ENCODE data around the gene AFM. TPM values are rescaled to one million over a fixed set of nuclear protein-coding genes. Genes with fewer than 3 reads are reported as not detected.

AFM gene
- total RNA-seq, 2 donors from 2014 or later = not detected

GRCh38 chr4:73468170-73468569, 13.4 kb upstream of the AFM start:
- no peaks in the 10 kb centered on the region for H3K4me1 ChIP-seq (ENCODE audit: control insufficient read depth in 1 of 2, low read depth in 2 of 2)
- DNase-seq (ENCODE audit: low spot score) = no peak
- TF ChIP-seq, protein P1, sequence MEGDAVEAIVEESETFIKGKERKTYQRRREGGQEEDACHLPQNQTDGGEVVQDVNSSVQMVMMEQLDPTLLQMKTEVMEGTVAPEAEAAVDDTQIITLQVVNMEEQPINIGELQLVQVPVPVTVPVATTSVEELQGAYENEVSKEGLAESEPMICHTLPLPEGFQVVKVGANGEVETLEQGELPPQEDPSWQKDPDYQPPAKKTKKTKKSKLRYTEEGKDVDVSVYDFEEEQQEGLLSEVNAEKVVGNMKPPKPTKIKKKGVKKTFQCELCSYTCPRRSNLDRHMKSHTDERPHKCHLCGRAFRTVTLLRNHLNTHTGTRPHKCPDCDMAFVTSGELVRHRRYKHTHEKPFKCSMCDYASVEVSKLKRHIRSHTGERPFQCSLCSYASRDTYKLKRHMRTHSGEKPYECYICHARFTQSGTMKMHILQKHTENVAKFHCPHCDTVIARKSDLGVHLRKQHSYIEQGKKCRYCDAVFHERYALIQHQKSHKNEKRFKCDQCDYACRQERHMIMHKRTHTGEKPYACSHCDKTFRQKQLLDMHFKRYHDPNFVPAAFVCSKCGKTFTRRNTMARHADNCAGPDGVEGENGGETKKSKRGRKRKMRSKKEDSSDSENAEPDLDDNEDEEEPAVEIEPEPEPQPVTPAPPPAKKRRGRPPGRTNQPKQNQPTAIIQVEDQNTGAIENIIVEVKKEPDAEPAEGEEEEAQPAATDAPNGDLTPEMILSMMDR (IDR thresholded peaks at IDR 0.05) = no peak

DNA sequence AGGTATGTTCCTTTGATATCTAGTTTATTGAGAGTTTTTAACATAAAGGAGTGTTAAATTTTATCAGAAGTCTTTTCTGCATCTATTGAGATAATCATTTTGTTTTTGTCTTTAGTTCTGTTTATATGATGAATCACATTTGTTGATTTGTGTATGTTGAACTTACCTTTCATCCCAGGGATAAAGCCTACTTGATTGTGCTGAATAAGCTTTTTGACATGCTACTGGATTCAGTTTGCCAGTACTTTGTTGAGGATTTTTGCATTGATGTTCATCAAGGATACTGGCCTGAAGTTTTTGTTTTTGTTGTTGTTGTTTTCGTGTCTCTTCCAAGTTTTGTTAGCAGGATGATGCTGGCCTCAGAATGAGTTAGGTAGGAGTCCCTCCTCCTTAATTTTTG, 10.8 kb upstream of the AFM start:
- Histone ChIP-seq H3K27me3 (replicated peaks; ENCODE audit: insufficient read depth) (no peaks in the 10 kb centered on the region), H3K36me3 (no peaks in the 10 kb centered on the region), H3K4me3 (no peak overlapping the region), H3K27ac (no peak overlapping the region), H3K9me3 (no peaks in the 10 kb centered on the region), H3K4me1 (ENCODE audit: control insufficient read depth in 1 of 2, low read depth in 2 of 2) (no peaks in the 10 kb centered on the region)
- ATAC-seq (ENCODE audit: insufficient number of reproducible peaks, low FRiP score, low read depth) (no peak), DNase-seq (ENCODE audit: low spot score) (no peak)
- TF ChIP-seq, protein P1 (IDR thresholded peaks at IDR 0.05) = no peak

More at GRCh38 chr4:73468170-73468569, 13.4 kb upstream of the AFM start:
- H3K27ac ChIP-seq = no peak overlapping the region
- H3K9me3 ChIP-seq = no peaks in the 10 kb centered on the region
- no peak for ATAC-seq (ENCODE audit: insufficient number of reproducible peaks, low FRiP score, low read depth)
- H3K4me3 ChIP-seq = no peak overlapping the region
- H3K36me3 ChIP-seq = no peaks in the 10 kb centered on the region
- H3K27me3 ChIP-seq (replicated peaks; ENCODE audit: insufficient read depth) = no peaks in the 10 kb centered on the region

GRCh38 chr4:73477176-73477575, 4.4 kb upstream of the AFM start:
- H3K9me3 ChIP-seq = no peaks in the 10 kb centered on the region
- no peaks in the 10 kb centered on the region for H3K4me1 ChIP-seq (ENCODE audit: control insufficient read depth in 1 of 2, low read depth in 2 of 2)
- TF ChIP-seq, protein P1 (IDR thresholded peaks at IDR 0.05) = no peak
- no peak for DNase-seq (ENCODE audit: low spot score)
- H3K27me3 ChIP-seq (replicated peaks; ENCODE audit: insufficient read depth) = no peaks in the 10 kb centered on the region
- H3K4me3 ChIP-seq = no peak overlapping the region
- no peak for ATAC-seq (ENCODE audit: insufficient number of reproducible peaks, low FRiP score, low read depth)
- no peaks in the 10 kb centered on the region for H3K36me3 ChIP-seq
- no peak overlapping the region for H3K27ac ChIP-seq

DNA sequence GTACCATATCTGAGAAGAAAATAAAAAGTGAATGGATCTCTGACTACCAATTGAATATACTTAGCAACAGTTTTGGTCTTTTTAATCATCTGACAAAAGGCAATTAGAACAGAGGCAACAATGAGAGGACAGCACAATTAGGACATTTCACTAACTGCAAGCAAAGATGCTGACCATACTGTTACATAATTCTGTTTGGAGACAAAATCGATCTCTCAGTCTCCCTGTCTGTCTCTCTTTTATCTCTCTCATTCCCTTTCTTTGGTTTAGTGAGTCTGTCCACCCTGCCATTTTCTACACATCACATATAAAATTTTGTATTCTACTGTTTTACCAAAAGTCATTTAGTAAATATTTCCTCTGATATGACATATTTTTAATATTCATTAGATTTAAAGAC, 2.2 kb upstream of the AFM start:
- H3K4me3 ChIP-seq = no peak overlapping the region
- no peaks in the 10 kb centered on the region for H3K36me3 ChIP-seq
- TF ChIP-seq, protein P1 (IDR thresholded peaks at IDR 0.05) = no peak
- DNase-seq (ENCODE audit: low spot score) = no peak
- no peak overlapping the region for H3K27ac ChIP-seq
- ATAC-seq (ENCODE audit: insufficient number of reproducible peaks, low FRiP score, low read depth) = no peak
- no peaks in the 10 kb centered on the region for H3K9me3 ChIP-seq
- H3K27me3 ChIP-seq (replicated peaks; ENCODE audit: insufficient read depth) = no peaks in the 10 kb centered on the region
- no peaks in the 10 kb centered on the region for H3K4me1 ChIP-seq (ENCODE audit: control insufficient read depth in 1 of 2, low read depth in 2 of 2)

DNA sequence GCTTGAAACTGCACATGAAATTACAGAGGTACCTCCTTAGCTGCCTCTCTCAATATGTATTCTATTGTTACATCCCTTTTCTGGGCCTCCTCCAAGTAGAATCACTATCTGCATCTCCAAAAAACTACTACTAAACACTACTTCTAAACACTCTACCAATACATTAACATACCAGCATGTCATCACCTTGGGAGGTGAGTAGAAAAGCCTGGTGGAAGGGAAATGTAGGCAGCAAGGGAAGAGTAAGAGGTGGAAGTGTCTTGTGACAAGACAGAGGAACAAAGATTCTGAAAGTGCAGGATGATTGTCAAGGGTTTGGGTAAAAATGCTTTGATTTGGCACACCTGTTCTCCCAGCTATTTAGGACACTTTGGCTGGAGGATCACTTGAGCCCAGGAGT, 3.5 kb downstream of the AFM start:
- TF ChIP-seq, protein P1 (IDR thresholded peaks at IDR 0.05) = no peak

More for the DNA sequence above, 3.5 kb downstream of the AFM start:
- Histone ChIP-seq H3K36me3 (no peaks in the 10 kb centered on the region), H3K27ac (no peak overlapping the region), H3K27me3 (replicated peaks; ENCODE audit: insufficient read depth) (no peaks in the 10 kb centered on the region), H3K9me3 (no peaks in the 10 kb centered on the region), H3K4me3 (no peak overlapping the region), H3K4me1 (ENCODE audit: control insufficient read depth in 1 of 2, low read depth in 2 of 2) (no peaks in the 10 kb centered on the region)
- no peak for DNase-seq (ENCODE audit: low spot score)
- ATAC-seq (ENCODE audit: insufficient number of reproducible peaks, low FRiP score, low read depth) = no peak
